PC-9 (cell line): ENCODE measurements around the gene BTBD17. TPM values are rescaled to one million over a fixed set of nuclear protein-coding genes. Genes with fewer than 3 reads are reported as not detected.
A peak's percentile ranks its signal among the peaks of the same experiment; 100 is the strongest.

Experiments used
- BruUV-seq: library from RNA; stranded (reverse); fragments of 400-500 nt; replicated peaks from 2 replicates; lab custom pipeline; 2021; lab: Mats Ljungman, UMichigan
- CTCF ChIA-PET: fragments of 300-600 bp; sonication (Branson Sonifier 250); formaldehyde crosslinking; loops from one replicate; lab custom pipeline; 2022; ENCODE audit warnings: antibody characterized with exemption; lab: Charles Lee
- POLR2A ChIA-PET: fragments of 300-600 bp; sonication (Branson Sonifier 250); formaldehyde crosslinking; loops from one replicate; lab custom pipeline; 2022; ENCODE audit warnings: antibody characterized with exemption; ENCODE audit not compliant: unreplicated experiment; lab: Charles Lee
- DNase-seq, 2 experiments: peaks; one replicate each; pipeline versions ENCODE4 v3.0.0 to v3.0.0-alpha.2; 2015 to 2022; ENCODE audit warnings: mixed read lengths in 1 of 2
- H2AFZ ChIP-seq: fragments of 200-600 bp; sonication (generic); 2 replicates; pipeline ENCODE4 v1.8.1; 2017; ENCODE audit warnings: antibody characterized with exemption
- H3F3A ChIP-seq: fragments of 200-600 bp; sonication (generic); 2 replicates; pipeline ENCODE4 v1.8.1; 2017; ENCODE audit warnings: antibody characterized with exemption, mild to moderate bottlenecking, low read depth; ENCODE audit not compliant: insufficient read depth
- H3K27ac ChIP-seq: fragments of 200-600 bp; sonication (generic); 2 replicates; pipeline ENCODE4 v1.6.1; 2016; ENCODE audit warnings: mixed run types
- H3K27me3 ChIP-seq: fragments of 200-600 bp; sonication (generic); 2 replicates; pipeline ENCODE4 v1.6.1; 2016; ENCODE audit warnings: low read depth, mixed run types; ENCODE audit not compliant: insufficient read depth
- H3K36me3 ChIP-seq: fragments of 200-600 bp; sonication (generic); 2 replicates; pipeline ENCODE4 v1.6.1; 2016; ENCODE audit warnings: low read depth, mixed run types
- H3K4me1 ChIP-seq: fragments of 200-600 bp; sonication (generic); replicated peaks from 2 replicates; pipeline ENCODE4 v1.6.1; 2016; ENCODE audit warnings: mixed run types; ENCODE audit not compliant: insufficient read depth
- H3K4me2 ChIP-seq: fragments of 200-600 bp; sonication (generic); 2 replicates; pipeline ENCODE4 v1.6.1; 2017; ENCODE audit warnings: mixed run types
- H3K4me3 ChIP-seq: fragments of 200-600 bp; sonication (generic); 2 replicates; pipeline ENCODE4 v1.6.1; 2016; ENCODE audit warnings: mixed run types
- H3K79me2 ChIP-seq: fragments of 200-600 bp; sonication (generic); 2 replicates; pipeline ENCODE4 v1.6.1; 2017; ENCODE audit warnings: low read depth, mixed run types
- H3K9me2 ChIP-seq: fragments of 200-600 bp; sonication (generic); 2 replicates; pipeline ENCODE4 v1.8.1; 2017; ENCODE audit warnings: mild to moderate bottlenecking; ENCODE audit not compliant: insufficient read depth
- H3K9me3 ChIP-seq: fragments of 200-600 bp; sonication (generic); 2 replicates; pipeline ENCODE4 v1.8.1; 2016; ENCODE audit warnings: low read depth; ENCODE audit not compliant: insufficient read depth
- H4K20me1 ChIP-seq: fragments of 200-600 bp; sonication (generic); 2 replicates; pipeline ENCODE4 v1.8.1; 2017; ENCODE audit not compliant: insufficient read depth
- EZH2 ChIP-seq: fragments of 200-600 bp; sonication (generic); IDR thresholded peaks from 2 replicates; pipeline ENCODE4 v1.8.0; 2017; ENCODE audit warnings: antibody characterized with exemption, low read depth
- intact Hi-C: fragments of 100-400 bp; cut with micrococcal nuclease; formaldehyde crosslinking; loops from one replicate; pipeline ENCODE4 v1.10.0; 2022; ENCODE audit not compliant: unreplicated experiment
- total RNA-seq: library from RNA; stranded (reverse); gene quantifications from 2 replicates; pipeline ENCODE4 v1.2.3, GENCODE V29; 2021
- TF ChIP-seq, protein P1 (sequence below): fragments of 200-600 bp; sonication (generic); conservative IDR thresholded peaks from 2 replicates; pipeline ENCODE4 v1.6.1; 2017; ENCODE audit warnings: mixed run types, antibody characterized with exemption, mild to moderate bottlenecking, moderate library complexity

BTBD17 gene
- total RNA-seq, 1 experiment from 2014 or later, result not detected

DNA sequence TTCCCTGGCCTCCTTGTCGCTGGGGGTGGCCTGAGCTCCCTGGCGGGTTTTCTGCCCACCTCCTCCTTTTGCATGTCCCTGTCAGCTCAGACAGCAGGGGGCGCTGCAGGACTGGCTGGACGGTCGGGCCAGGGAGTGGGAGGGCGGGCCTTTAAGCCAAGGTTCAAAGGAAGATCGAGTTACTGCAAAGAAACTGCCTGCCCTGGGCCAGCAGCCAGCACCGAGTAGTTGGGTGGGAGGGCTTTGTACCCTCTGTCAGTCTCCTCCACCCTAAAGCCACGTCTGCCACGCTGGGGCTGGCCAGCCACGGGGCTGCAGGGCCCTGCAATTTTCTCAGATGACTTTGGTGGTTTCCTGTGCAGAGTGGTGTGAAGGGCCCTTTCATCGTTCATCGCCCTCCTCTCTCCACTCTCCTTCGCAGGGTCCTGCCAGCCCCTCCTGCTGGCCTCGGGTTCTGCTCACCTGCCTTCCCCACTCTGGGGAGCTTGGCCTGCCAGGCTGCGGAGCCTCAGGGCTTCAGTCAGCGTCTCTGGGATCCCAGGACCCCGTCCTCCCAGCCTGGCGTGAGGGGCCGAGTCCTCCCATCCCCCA, 17.9 kb upstream of the BTBD17 start:
- H3K27me3 ChIP-seq, result peaks cover 47% of the 10 kb centered on the region
- ChIA-PET CTCF (interaction anchor here (0.6 to 2.2 kb wide), 16 partner anchors 12 to 648 kb away, joined by 3 to 8 read pairs (median 4); partner anchors contain the start of gene GPR142), POLR2A (no interaction called here)
- no peak overlapping the region for H2AFZ ChIP-seq
- no peaks in the 10 kb centered on the region; the same call in 1 of the 2 replicates for H3F3A ChIP-seq
- no peak overlapping the region for H3K4me3 ChIP-seq
- H3K79me2 ChIP-seq, result no peaks in the 10 kb centered on the region
- peak overlapping the region; percentile 69 for H3K4me2 ChIP-seq
- H3K27ac ChIP-seq, result no peak overlapping the region
- no peaks in the 10 kb centered on the region for H4K20me1 ChIP-seq
- no peaks in the 10 kb centered on the region for H3K9me2 ChIP-seq
- BruUV-seq, result no TSS peak
- no peaks in the 10 kb centered on the region for H3K36me3 ChIP-seq
- intact Hi-C loops, result loop anchor here (1.0 to 5.0 kb wide), 5 partner anchors 51 to 578 kb away; no protein-coding TSS in a partner anchor
- DNase-seq, result peak; percentile 56 to 90
- TF ChIP-seq, protein P1, sequence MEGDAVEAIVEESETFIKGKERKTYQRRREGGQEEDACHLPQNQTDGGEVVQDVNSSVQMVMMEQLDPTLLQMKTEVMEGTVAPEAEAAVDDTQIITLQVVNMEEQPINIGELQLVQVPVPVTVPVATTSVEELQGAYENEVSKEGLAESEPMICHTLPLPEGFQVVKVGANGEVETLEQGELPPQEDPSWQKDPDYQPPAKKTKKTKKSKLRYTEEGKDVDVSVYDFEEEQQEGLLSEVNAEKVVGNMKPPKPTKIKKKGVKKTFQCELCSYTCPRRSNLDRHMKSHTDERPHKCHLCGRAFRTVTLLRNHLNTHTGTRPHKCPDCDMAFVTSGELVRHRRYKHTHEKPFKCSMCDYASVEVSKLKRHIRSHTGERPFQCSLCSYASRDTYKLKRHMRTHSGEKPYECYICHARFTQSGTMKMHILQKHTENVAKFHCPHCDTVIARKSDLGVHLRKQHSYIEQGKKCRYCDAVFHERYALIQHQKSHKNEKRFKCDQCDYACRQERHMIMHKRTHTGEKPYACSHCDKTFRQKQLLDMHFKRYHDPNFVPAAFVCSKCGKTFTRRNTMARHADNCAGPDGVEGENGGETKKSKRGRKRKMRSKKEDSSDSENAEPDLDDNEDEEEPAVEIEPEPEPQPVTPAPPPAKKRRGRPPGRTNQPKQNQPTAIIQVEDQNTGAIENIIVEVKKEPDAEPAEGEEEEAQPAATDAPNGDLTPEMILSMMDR, result peak; percentile 95
- no peak for TF ChIP-seq EZH2
- H3K4me1 ChIP-seq, result peaks cover 17% of the 10 kb centered on the region
- no peaks in the 10 kb centered on the region for H3K9me3 ChIP-seq

- H3K9me2 ChIP-seq, result no peaks in the 10 kb centered on the region
- POLR2A ChIA-PET, result no interaction called here
- intact Hi-C loops, result loop anchor here (5.0 kb wide), 2 partner anchors 227 to 582 kb away; no protein-coding TSS in a partner anchor
Observed at GRCh38 chr17:74374858-74375257, 13.2 kb upstream of the BTBD17 start.

GRCh38 chr17:74373838-74374606, 12.4 kb upstream of the BTBD17 start:
- POLR2A ChIA-PET, result no interaction called here
- DNase-seq, result no peak
- no TSS peak for BruUV-seq

More at GRCh38 chr17:74374858-74375257, 13.2 kb upstream of the BTBD17 start:
- Histone ChIP-seq H3K36me3 (no peaks in the 10 kb centered on the region), H3K4me1 (peaks cover 4% of the 10 kb centered on the region), H3K27ac (no peak overlapping the region), H3K4me2 (no peak overlapping the region), H3K9me3 (no peaks in the 10 kb centered on the region), H3K79me2 (no peaks in the 10 kb centered on the region), H3K4me3 (no peak overlapping the region), H2AFZ (no peak overlapping the region), H3K27me3 (peaks cover 89% of the 10 kb centered on the region), H4K20me1 (no peaks in the 10 kb centered on the region), H3F3A (no peaks in the 10 kb centered on the region)
- TF ChIP-seq EZH2, result no peak
- TF ChIP-seq, protein P1, result no peak
- CTCF ChIA-PET, result interaction anchor here (0.6 to 0.7 kb wide), 2 partner anchors 66 to 559 kb away, joined by 3 to 5 read pairs; no protein-coding TSS in a partner anchor
- no peak for DNase-seq
- no TSS peak for BruUV-seq

More at GRCh38 chr17:74373838-74374606, 12.4 kb upstream of the BTBD17 start:
- Histone ChIP-seq H3K4me3 (no peak overlapping the region), H3K4me1 (no peaks in the 10 kb centered on the region), H4K20me1 (no peaks in the 10 kb centered on the region), H3K9me3 (no peaks in the 10 kb centered on the region), H3F3A (no peaks in the 10 kb centered on the region), H3K9me2 (no peaks in the 10 kb centered on the region), H3K27ac (no peak overlapping the region), H3K79me2 (no peaks in the 10 kb centered on the region), H2AFZ (no peak overlapping the region), H3K4me2 (no peak overlapping the region), H3K36me3 (no peaks in the 10 kb centered on the region), H3K27me3 (peaks cover 95% of the 10 kb centered on the region)
- intact Hi-C loops, result no loop called here
- no peak for TF ChIP-seq EZH2
- TF ChIP-seq, protein P1, result no peak
- CTCF ChIA-PET, result interaction anchor here (0.6 kb wide), 1 partner anchor 560 kb away, joined by 5 read pairs; no protein-coding TSS in a partner anchor
